ENCODE measurements around the gene TULP4. TPM values are rescaled to one million over a fixed set of nuclear protein-coding genes. Genes with fewer than 3 reads are reported as not detected.

The TULP4 gene
- total RNA-seq, 1 experiment from 2014 or later, result 64.6 TPM

DNA sequence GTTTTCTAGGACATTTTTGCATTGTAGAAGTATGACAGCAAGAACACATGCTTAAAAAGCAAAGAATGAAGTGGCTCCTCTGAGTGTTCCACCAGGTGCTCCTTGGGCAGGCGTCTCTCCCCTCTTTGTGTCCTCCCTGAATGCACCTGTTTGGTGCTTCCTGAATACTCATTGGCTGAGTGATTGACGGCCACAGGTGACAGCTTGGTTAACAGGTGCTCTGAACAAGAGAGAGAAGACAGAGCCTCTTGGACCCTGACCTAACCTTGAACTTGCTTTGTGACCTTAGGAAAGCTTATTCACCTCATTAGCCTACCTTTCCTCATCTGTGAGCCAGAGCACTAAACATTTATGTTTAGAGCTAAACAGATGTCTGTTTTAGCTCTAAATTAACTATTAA lies 93.7 kb downstream of the TULP4 start:
- Histone ChIP-seq H2AK5ac (ENCODE audit: insufficient read length, low read length) (no peak overlapping the region), H3T11ph (ENCODE audit: low read length) (no peak overlapping the region), H3K18ac (ENCODE audit: insufficient read length, low read depth, low read length) (no peak overlapping the region), H2BK5ac (ENCODE audit: insufficient read length, low read length) (no peak overlapping the region), H3K23ac (ENCODE audit: insufficient read length, low read depth, low read length) (no peak overlapping the region), H2BK12ac (ENCODE audit: insufficient read length, low read depth, low read length) (no peak overlapping the region), H3K4me1 (ENCODE audit: insufficient read depth, low read length) (no peaks in the 10 kb centered on the region), H3K4me2 (ENCODE audit: insufficient read depth, insufficient read length, low read length) (no peak overlapping the region), H4K91ac (ENCODE audit: insufficient read length, low read depth, low read length) (no peak overlapping the region), H2BK20ac (ENCODE audit: low read depth, low read length, poor library complexity, severe bottlenecking) (no peak overlapping the region), H2AFZ (ENCODE audit: low read length) (no peak overlapping the region), H2BK15ac (ENCODE audit: low read depth, low read length) (no peak overlapping the region), H4K5ac (ENCODE audit: insufficient read length, low read depth, low read length) (no peak overlapping the region), H3K23me2 (ENCODE audit: insufficient read length, low read depth, low read length, poor library complexity, severe bottlenecking) (no peaks in the 10 kb centered on the region), H3K27me3 (ENCODE audit: insufficient read depth, low read length) (no peaks in the 10 kb centered on the region), H4K8ac (replicated peaks; ENCODE audit: insufficient read length, low read depth, low read length) (no peak overlapping the region), H3K14ac (ENCODE audit: insufficient read depth, low read length) (no peak overlapping the region), H2BK120ac (ENCODE audit: low read depth, low read length, poor library complexity, severe bottlenecking) (no peak overlapping the region), H3K79me2 (ENCODE audit: insufficient read depth, low read length) (no peaks in the 10 kb centered on the region), H3K79me1 (ENCODE audit: insufficient read depth, low read depth, low read length, poor library complexity, severe bottlenecking) (no peaks in the 10 kb centered on the region), H3K56ac (ENCODE audit: insufficient read length, low read depth, low read length) (no peak overlapping the region), H4K20me1 (ENCODE audit: control insufficient read depth, insufficient read depth, insufficient read length) (no peaks in the 10 kb centered on the region), H3K9ac (ENCODE audit: extremely low read depth, insufficient read length, low read length) (no peak overlapping the region), H3K4ac (ENCODE audit: low read depth, low read length) (no peak overlapping the region), H3K9me3 (ENCODE audit: control insufficient read depth, low read depth, low read length) (no peaks in the 10 kb centered on the region), H3K27ac (ENCODE audit: insufficient read length, low read depth, low read length) (no peak overlapping the region)
- no peaks in the 10 kb centered on the region for H3K27me3 Mint-ChIP-seq (ENCODE audit: low read depth)
- TF ChIP-seq, protein P1, sequence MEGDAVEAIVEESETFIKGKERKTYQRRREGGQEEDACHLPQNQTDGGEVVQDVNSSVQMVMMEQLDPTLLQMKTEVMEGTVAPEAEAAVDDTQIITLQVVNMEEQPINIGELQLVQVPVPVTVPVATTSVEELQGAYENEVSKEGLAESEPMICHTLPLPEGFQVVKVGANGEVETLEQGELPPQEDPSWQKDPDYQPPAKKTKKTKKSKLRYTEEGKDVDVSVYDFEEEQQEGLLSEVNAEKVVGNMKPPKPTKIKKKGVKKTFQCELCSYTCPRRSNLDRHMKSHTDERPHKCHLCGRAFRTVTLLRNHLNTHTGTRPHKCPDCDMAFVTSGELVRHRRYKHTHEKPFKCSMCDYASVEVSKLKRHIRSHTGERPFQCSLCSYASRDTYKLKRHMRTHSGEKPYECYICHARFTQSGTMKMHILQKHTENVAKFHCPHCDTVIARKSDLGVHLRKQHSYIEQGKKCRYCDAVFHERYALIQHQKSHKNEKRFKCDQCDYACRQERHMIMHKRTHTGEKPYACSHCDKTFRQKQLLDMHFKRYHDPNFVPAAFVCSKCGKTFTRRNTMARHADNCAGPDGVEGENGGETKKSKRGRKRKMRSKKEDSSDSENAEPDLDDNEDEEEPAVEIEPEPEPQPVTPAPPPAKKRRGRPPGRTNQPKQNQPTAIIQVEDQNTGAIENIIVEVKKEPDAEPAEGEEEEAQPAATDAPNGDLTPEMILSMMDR (conservative IDR thresholded peaks at IDR 0.05), result no peak
- WGBS (ENCODE audit: extremely low coverage, insufficient read length, low lambda C conversion rate), result no CpG with 5 or more reads among the region's 2 CpGs
- H3K9me3 Mint-ChIP-seq, result no peaks in the 10 kb centered on the region
- H3K27ac Mint-ChIP-seq, result no peak overlapping the region
- no peak overlapping the region for H3K4me3 Mint-ChIP-seq
- H3K36me3 Mint-ChIP-seq (ENCODE audit: insufficient read depth in 1 of 3, low read depth in 3 of 3), result peaks cover 2 to 5% (median 5%) of the 10 kb centered on the region in 3 experiments; a peak in 6 of 7 replicates
- peaks cover 23 to 24% of the 10 kb centered on the region in 2 experiments for H3K4me1 Mint-ChIP-seq
- DNase-seq, result no peak

All from H9 (cell line).